Measurements from ENCODE around the gene FAM217B.

- TF ChIP-seq CTCF (IDR thresholded peaks at IDR 0.05; ENCODE audit: poor library complexity, severe bottlenecking), result no peak
- TF ChIP-seq EZH2 (IDR thresholded peaks at IDR 0.05; ENCODE audit: borderline replicate concordance, insufficient read depth, low read length, poor library complexity, severe bottlenecking), result no peak
- no peak for TF ChIP-seq SMC3 (conservative IDR thresholded peaks at IDR 0.05; ENCODE audit: poor library complexity)
- no peak for TF ChIP-seq POLR2AphosphoS5 (IDR thresholded peaks at IDR 0.05)
- no peak for TF ChIP-seq RAD21 (conservative IDR thresholded peaks at IDR 0.05)
- TF ChIP-seq EP300 (conservative IDR thresholded peaks at IDR 0.05; ENCODE audit: poor library complexity, severe bottlenecking), result no peak
Measured at GRCh38 chr20:59988141-59988540, 48.0 kb downstream of the FAM217B start.
